GM21786 (cell line): ENCODE results near the gene NAALADL2.
"Not testable (repeated sequence)": the region's sequence is repeated elsewhere in the genome, so short reads cannot be mapped to it uniquely, and the experiment has no call there.

Experiments
- ATAC-seq: cut with Tn5 transposase; IDR thresholded peaks from one replicate; pipeline ENCODE4 v1.9.1; 2021; ENCODE audit not compliant: unreplicated experiment

The NAALADL2 gene

DNA sequence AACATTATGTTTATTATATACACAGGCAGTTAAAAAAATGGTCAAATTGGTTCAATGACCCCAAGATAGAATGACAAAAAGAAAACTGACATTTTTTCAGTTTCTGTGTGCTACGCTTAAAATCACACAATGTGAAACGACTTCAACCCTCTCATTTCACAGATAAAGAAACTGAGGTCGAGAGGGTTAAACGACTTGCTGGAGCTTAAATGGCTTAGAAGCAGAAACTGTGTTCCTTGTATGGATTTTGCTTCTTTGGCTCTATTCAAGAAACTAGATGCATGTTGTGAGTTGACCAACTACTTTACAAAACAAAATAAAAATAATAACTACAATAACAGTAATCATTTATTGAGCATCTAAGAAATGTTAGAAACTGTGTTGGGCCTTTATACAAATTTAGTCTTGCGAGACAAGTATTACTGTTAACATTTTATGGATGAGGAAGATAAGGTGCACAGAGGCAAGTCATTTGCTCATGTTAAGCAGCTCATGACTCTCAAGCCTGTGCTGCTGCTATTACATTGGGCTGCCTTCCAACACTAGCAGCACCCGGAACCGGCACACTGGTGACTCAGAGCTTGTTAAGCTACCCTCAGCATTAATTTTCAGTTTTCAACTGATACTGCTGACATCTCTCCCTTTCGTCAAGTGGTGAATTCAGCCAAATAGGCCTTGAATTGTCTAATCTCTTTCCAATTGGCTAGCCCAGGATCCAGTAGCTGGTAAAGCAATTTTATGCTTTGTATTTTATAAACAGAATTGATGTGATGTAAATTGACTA is 487.6 kb downstream of the NAALADL2 start:
- peak; percentile 56 for ATAC-seq

DNA sequence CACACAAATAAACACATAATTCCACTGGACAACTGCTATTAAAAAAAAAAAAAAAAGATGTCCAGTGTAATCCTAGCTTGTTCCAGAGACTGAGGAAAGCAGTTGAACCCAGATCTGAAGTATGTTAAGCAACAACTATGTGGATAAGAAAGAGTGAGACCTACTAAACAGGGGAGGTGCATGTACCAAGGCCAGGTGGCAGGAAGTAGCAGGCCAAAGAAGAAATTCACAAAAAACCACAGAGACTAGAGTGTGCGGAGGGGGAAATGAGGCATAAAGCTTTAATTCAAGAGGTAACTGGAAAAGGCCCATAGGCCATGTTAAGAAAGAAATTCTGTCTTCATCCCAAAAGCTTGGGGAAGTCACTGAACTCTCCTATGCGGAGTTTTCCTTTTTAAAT is 490.0 kb downstream of the NAALADL2 start:
- ATAC-seq: peak; percentile 63

DNA sequence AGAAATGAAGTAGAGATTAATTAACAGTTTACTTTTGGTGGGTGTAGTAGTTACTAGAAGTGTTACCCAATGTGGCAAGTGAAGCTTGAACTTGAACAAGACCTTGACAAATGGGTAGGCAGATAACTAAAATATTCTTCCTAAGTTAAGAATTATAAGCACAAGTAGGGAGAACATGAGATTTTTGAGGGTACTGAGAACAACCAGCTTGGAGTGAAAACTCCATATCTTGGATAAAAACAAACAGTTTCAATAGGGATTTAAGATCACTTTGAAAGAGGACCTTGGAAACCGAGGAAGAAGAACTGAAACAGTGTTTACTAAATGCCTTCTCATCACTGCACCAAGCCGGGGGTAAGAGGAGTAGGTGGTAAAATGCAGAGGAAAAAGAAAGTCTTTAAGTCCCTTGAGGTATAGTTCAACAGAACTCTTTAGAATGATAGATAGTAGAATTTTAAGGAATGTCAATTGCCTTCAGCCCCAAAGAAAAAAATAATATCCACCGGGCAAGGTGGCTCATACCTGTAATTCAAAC is 496.7 kb downstream of the NAALADL2 start:
- ATAC-seq: peak; percentile 41

DNA sequence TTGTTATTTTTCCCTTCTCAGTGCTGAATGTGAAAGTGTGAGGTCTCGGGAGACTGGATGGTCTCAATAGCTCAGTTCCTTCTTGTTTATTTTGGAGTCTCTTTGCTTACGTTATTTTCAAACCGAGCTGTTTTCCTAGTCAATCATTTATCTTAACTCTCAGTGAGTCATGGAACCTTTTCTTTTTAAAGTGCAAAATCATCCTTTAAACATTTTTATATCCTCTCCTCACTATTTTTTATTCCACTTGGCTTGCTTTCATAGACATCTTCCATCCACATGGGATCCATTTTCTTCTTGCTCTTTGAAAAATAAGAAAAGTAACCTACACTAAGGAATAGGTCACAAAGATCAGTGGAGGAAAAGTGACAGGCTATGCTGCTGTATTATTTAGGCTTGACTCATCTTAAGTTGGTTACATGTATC is 497.8 kb downstream of the NAALADL2 start:
- no peak for ATAC-seq

DNA sequence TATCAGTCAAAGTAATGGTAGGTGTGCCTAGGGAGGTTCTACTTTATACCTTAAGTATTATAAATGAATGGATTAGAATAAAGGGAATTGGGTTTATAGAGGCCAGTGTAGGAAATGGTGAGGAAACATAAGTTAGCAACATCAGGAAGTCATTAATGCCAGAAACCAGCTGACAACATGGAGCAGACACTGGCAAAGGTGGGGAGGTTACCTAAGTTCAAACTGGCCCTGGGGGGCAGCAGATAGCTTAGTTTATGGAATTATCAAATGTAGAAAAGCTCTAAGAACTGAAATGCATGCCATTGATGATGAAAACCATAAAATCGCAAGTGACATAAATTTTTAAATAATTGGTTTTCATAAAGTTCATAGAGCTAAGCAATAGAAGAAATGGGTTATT is 498.6 kb downstream of the NAALADL2 start:
- ATAC-seq: no peak

DNA sequence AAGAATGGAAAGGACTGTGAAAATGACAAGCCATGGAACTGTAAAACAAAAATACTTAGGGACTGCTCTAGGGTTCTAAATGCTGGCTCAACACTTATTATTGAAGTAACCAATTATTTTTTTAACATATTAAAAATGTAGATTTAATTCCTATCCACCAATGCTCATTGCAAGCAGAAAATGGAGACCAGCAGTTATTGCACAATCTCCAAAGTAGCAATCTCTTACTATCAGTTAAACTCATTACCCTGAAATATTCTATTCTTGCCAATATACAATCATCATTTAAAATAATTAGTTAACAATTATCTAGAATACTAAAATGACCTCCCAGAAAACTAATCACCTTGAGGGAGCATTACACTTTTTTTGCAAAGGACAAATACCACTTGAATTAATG is 499.8 kb downstream of the NAALADL2 start:
- ATAC-seq: no peak

DNA sequence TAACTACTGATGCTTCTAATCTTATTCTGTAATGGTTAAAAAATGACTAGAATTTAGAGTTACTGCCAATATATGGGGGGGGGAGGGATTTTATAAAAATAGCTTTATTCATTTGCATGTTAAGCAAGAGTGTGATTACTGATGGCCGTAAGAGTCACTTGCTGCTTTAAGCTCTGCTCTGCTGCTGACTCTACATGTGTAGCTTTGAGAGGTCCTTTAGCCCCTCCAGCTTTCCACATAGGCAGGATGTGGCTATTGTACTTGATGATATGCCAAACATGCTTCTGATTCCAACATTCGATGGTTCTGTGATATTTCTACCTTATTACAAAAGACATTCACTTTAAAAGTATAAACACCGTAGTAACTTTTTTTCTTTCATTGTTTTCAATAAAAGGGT is 511.3 kb downstream of the NAALADL2 start:
- not testable (repeated sequence) for ATAC-seq

DNA sequence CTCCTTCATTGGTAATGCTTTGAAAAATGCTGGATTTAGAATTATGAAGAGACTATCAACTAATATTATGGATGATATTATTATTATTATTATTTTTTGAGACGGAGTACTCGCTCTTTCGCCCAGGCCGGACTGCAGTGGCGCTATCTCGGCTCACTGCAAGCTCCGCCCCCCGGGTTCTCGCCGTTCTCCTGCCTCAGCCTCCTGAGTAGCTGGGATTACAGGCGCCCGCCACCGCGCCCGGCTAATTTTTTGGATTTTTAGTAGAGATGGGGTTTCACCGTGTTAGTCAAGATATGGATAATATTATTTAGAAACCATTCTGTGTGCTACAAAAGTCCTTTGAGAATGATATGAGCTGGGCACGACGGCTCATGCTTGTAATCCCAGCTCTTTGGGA is 512.1 kb downstream of the NAALADL2 start:
- not testable (repeated sequence) for ATAC-seq

DNA sequence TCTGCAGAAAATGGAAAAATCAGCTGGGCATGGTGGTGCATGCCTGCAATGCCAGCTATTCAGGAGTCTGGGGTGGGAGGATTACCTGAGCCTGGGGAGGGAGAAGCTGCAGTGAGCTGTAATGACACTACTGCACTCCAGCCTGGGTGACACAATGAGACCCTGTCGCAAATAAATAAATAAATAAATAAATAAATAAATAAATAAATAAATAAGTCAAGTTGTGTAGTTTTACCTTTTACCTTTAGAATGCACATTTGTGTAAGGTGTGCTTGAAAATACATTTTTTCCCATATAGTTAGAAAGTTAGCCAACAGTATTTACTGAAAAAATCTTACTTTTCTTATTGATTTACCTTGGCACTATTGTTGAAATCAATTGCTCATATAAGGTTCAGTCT is 515.6 kb downstream of the NAALADL2 start:
- no peak for ATAC-seq

DNA sequence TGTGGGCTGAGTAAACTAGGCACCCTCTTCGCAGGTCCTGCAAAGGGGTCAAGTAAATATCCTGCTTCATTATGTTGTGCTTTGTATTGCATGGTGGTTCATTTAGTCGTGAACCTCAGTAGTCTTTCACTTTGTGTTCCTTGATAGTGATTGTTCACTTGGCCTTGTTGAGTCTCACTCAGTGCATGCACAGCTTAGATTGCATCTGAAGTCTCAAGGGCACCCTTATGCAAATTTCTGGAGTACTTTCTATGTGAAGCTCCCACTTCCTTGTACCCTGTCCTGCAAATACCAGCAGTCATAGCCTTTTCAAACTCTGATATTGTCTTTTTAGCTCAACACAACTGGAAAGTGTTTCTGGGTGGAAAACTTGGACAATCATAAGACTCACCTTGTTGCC is 519.2 kb downstream of the NAALADL2 start:
- peak; percentile 96 for ATAC-seq

DNA sequence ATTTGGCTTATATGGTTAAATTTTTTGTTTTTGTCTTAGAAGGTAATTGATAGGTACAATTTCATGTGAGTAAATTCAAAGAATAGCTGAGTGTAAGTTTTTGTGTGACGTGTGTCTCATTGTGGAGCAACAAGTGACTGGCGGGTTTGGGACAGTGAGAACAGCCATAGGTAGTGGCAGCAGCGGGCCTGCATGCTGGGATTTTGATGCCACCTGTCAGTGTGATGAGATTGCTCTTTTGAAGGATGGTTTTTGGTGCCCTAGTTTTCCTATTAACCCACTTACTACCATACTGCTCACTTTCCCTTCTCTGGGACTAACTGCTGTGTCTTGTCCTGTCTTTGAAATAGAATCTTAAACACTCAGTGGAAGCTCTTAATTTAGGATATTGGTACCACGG is 522.6 kb downstream of the NAALADL2 start:
- no peak for ATAC-seq

DNA sequence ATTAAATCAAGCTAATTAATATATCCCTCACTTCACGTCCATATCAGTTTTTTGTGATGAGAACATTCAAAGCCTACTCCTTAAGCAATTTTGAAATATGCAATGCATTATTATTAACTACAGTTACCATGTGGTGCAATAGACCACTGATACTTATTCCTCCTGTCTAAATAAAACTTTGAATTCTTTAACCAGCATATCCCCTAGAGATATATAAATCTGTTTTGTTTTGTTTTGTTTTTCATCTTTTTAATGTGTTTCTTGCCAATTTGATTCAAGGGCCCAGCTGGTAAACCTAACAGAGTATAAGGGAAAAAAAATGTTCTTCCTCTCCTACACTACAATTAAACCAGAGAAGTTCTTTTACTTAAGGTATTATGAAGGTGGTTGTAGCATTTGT is 524.2 kb downstream of the NAALADL2 start:
- no peak for ATAC-seq

DNA sequence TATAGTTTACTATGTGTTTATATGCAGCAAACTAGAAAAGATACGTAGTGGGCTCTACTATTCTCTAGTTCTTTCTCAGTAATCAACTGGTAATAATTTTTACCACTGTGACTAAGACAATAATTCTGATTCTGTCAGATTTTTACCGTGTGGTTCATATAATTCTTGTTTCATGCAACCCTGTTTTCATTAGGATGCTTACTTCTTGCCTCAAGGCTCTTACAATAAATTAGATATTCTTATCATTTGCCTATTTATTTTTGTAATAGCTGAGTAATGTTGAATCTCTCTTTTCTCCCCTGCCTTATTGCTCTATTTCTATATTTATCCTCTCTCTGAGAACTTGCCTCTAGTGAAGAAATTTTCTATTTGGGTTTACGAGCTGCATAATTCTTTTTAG is 524.7 kb downstream of the NAALADL2 start:
- ATAC-seq: no peak

DNA sequence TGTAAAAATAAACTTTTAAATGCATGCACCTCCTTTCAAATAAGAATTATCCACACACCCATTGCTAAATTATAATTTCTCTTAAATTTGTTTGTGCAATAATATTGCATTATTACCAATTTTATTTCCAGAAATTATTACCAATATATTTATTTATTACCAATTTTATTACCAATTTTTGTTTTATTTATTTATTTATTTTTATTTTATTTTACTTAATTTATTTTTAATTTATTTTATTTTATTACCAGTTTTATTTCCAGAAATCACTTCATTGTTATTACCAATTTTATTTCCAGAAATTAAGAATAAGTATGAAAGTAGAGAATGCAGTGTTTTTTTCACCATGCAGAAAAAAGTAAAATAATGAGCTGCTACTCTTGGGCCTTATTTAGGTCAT is 525.4 kb downstream of the NAALADL2 start:
- no peak for ATAC-seq

DNA sequence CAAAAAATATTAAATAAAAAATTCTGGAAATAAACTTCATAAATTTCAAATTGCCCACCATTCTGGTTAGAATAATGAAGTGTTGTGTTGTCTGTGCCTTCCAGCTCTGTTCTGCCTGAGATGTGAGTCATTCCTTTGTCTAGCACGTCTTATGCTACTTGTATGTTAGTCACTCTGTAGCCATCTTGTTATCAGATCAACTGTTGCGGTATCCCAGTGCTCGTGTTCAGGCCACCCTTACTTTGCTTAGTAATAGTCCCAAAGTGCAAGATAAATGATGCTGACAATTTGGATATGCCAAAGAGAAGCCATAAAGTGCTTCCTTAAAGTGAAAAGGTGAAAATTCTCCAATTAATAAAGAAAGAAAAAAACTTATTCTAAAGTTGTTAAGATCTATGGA is 527.5 kb downstream of the NAALADL2 start:
- ATAC-seq: no peak

DNA sequence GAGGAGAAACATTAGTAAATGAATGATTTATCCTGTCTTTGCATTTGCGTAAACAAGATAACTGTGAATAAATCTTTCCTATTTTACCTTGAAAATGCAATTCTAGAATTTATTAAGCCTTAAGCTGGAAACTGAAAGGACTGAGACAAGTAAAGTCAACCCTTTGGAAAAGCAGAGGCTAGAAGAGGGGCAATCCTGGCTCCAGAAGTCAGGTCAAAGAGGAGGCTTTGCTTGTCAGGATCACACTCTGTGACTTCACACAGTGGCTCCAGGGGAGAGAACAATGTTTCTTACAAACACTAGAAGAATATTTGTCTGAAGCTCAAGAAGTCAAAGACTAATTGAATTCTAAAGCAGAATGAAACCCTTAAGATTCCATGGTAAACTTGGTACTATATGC is 530.4 kb downstream of the NAALADL2 start:
- no peak for ATAC-seq

DNA sequence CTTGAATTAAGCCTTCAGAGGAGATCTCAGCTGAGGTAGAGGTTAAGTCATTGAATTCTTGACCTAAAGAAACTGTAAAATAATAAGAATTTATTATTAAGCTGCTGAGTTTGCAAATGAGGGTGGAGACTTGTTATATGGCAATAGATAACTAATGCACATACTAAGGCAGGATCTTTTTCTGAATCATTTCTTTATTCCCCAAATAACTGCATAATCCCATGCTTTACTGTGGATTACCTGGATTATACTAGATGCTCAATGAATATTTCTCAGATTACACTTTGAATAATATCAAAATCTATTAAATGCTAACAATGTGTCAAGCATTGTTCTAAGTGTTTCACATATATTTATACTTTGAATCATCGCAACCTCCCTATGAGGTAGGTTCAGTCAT is 532.5 kb downstream of the NAALADL2 start:
- no peak for ATAC-seq

DNA sequence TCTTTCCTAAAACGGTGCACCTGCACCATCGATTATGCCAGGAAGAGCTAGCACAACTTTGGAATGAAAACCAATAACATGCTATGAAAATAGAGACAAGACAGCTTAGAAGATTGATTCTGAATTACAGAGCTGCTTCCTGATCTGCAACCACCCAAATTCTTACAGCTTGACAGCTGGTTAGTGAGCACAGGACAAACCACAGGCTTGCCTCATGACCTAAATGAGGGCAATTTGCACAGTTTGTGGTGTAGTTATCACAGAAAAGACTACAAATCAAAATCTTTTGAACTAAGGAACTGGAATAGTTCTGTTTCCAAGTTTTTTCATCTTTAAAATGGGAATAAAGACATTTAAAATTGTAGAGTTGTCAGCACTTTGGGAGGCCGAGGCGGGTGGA is 533.5 kb downstream of the NAALADL2 start:
- ATAC-seq: no peak

DNA sequence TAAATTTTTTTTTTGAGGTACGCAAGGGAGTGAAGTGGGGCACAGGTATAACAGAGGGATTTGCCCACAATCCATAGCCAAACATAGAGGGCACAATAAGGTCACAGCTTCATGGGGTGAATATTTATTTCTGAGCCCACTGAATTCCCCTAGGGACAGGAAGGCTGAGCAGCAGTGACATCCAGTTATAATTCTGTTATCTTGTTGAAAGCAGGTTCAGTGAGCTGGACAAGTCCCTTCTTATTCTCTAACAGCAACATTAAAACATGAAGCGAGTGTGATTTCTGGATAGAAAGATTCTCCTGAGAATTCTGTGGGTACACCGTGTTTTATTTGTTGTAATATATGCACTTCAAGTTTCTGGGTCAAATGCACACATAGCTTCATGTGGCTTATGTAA is 538.2 kb downstream of the NAALADL2 start:
- ATAC-seq: no peak

DNA sequence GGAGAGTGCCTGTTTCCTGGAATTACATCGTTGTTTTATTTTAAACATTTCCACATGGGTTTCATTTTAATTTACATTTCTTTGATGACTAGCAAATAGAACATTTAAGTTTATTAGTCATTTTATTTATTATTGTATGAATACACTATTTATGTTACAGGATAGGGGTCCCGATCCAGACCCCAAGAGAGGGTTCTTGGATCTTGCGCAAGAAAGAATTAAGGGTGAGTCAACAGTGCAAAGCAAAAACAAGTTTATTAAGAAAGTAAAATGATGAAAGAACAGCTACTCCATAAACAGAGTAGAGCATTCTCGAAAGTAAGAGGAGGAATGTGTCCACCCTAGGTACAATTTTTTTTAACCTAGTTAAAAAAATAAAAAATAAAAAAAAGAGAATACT is 539.5 kb downstream of the NAALADL2 start:
- no peak for ATAC-seq

DNA sequence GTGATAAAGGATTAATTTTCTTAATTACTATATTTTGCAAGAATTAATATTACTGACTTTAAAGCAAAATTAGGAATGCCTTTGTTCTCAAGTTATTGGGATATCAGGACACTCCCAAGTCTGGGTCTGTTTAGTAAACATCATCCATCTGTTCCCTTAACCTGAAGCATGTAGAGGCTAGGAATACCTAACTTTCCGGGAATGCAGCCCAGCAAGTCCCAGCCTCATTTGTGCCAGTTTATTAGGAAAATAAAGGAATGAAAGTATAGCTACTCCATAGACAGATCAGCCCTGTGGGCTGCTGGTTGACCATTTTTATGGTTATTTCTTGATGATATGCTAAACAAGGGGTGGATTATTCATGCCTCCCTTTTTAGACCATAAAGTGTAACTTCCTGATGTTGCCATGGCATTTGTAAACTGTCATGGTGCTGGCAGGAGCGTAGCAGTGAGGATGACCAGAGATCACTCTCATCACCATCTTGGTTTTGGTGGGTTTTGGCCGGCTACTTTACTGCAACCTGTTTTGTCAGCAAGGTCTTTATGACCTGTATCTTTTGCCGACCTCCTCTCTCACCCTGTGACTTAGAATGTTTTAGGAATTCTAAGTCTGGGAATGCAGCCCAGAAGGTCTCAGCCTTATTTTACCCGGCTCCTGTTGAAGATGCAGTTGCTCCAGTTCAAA is 540.2 kb downstream of the NAALADL2 start:
- no peak for ATAC-seq

DNA sequence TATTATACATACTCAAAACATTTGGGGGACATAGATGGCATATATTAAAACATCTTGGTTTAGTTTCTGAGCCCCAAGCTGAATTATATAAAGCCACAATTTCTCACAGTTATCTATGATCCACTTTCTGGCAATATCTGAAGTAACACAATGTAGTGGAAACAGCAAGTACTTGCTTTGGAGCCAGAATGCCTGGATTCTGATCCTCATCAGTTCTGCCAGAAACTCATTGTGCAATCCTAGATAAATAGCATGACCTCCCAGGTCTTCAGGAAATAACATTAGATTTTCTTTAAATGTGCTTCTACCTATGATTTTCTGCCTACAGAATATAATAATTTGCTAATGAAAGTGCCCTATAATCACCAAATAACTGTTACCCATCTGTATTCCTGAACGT is 544.9 kb downstream of the NAALADL2 start:
- ATAC-seq: no peak
